SK-N-SH (cell line): ENCODE data around the gene ACVR1B. TPM values are rescaled to one million over a fixed set of nuclear protein-coding genes. Genes with fewer than 3 reads are reported as not detected.
A peak's percentile ranks its signal among the peaks of the same experiment; 100 is the strongest.

ENCODE experiments used
- CTCF ChIA-PET: fragments of 300-600, 350-600 bp; formaldehyde crosslinking; extraction: SDS; loops from one replicate; lab custom pipeline; 2021; lab: Yijun Ruan, JAX
- POLR2A ChIA-PET: fragments of 350-600 bp; sonication (Branson Sonifier 250); formaldehyde crosslinking; extraction: SDS; loops from one replicate; lab custom pipeline; 2020; ENCODE audit warnings: antibody characterized with exemption, inconsistent platforms; lab: Yijun Ruan, JAX
- DNase-seq: peaks from one replicate; pipeline ENCODE4 v3.0.0; 2012
- H2AFZ ChIP-seq: fragments of 200-600 bp; sonication (generic); 2 replicates; pipeline ENCODE4 v1.8.1; 2016; ENCODE audit warnings: antibody characterized with exemption, mild to moderate bottlenecking, low read depth
- H3F3A ChIP-seq: fragments of 200-600 bp; sonication (generic); replicated peaks from 2 replicates; pipeline ENCODE3; 2016; ENCODE audit warnings: antibody characterized with exemption, mild to moderate bottlenecking; ENCODE audit not compliant: insufficient read depth
- H3K27ac ChIP-seq, 2 experiments: fragments of 200-500 bp in 1 of 2; fragments of 200-600 bp in 1 of 2; sonication (Bioruptor generic) in 1 of 2; sonication (generic), shearing (Covaris generic) in 1 of 2; 2 replicates each; pipeline versions ENCODE4 v1.5.1 to v1.6.1; 2014 to 2016; ENCODE audit warnings: low read depth in 2 of 2, inconsistent platforms in 1 of 2, low read length in 1 of 2, mild to moderate bottlenecking in 1 of 2, mixed read lengths in 1 of 2
- H3K27me3 ChIP-seq: fragments of 200-600 bp; sonication (generic), shearing (Covaris generic); 2 replicates; pipeline ENCODE4 v1.6.1; 2016; ENCODE audit warnings: mixed run types; ENCODE audit not compliant: insufficient read depth
- H3K36me3 ChIP-seq, 2 experiments: fragments of 200-500 bp in 1 of 2; fragments of 200-600 bp in 1 of 2; sonication (Bioruptor generic) in 1 of 2; sonication (generic) in 1 of 2; replicated peaks in 1 of 2; 2 replicates each; pipeline versions ENCODE3 to v1.5.1; 2014 to 2016; ENCODE audit warnings: low read length in 1 of 2, mild to moderate bottlenecking in 1 of 2; ENCODE audit not compliant: insufficient read depth in 2 of 2, control insufficient read depth in 1 of 2
- H3K4me1 ChIP-seq, 2 experiments: fragments of 200-500 bp in 1 of 2; fragments of 200-600 bp in 1 of 2; sonication (Bioruptor generic) in 1 of 2; sonication (generic), shearing (Covaris generic) in 1 of 2; 2 replicates each; pipeline versions ENCODE4 v1.5.1 to v1.6.1; 2014 to 2016; ENCODE audit warnings: low read depth in 1 of 2, low read length in 1 of 2, mixed run types in 1 of 2; ENCODE audit not compliant: insufficient read depth in 2 of 2, control insufficient read depth in 1 of 2
- H3K4me2 ChIP-seq: fragments of 200-600 bp; sonication (generic), shearing (Covaris generic); 2 replicates; pipeline ENCODE4 v1.6.1; 2017; ENCODE audit warnings: mixed run types
- H3K4me3 ChIP-seq, 2 experiments: fragments of 200-500 bp in 1 of 2; fragments of 200-600 bp in 1 of 2; sonication (Bioruptor generic) in 1 of 2; sonication (generic), shearing (Covaris generic) in 1 of 2; 2 replicates each; pipeline versions ENCODE4 v1.5.1 to v1.8.1; 2014 to 2016; ENCODE audit warnings: low read depth in 2 of 2, inconsistent platforms in 1 of 2, low read length in 1 of 2, mild to moderate bottlenecking in 1 of 2, mixed read lengths in 1 of 2, moderate library complexity in 1 of 2
- H3K79me2 ChIP-seq: fragments of 200-600 bp; sonication (generic); 2 replicates; pipeline ENCODE4 v1.8.1; 2017; ENCODE audit warnings: mild to moderate bottlenecking; ENCODE audit not compliant: insufficient read depth
- H3K9ac ChIP-seq: fragments of 200-600 bp; sonication (generic); 2 replicates; pipeline ENCODE4 v1.6.1; 2017; ENCODE audit warnings: mixed run types
- H3K9me2 ChIP-seq: fragments of 200-600 bp; sonication (generic); 2 replicates; pipeline ENCODE4 v1.6.1; 2017; ENCODE audit warnings: mixed run types
- H3K9me3 ChIP-seq: fragments of 200-600 bp; sonication (generic); 2 replicates; pipeline ENCODE4 v1.6.1; 2017; ENCODE audit warnings: mixed run types, mild to moderate bottlenecking, moderate library complexity
- H4K20me1 ChIP-seq: fragments of 200-600 bp; sonication (generic); 2 replicates; pipeline ENCODE4 v1.6.1; 2017; ENCODE audit warnings: mild to moderate bottlenecking, mixed run types; ENCODE audit not compliant: insufficient read depth
- CHD2 ChIP-seq: fragments of 150-350 bp; IDR thresholded peaks from 2 replicates; pipeline ENCODE4 v1.6.1; 2018; ENCODE audit warnings: low read length; ENCODE audit not compliant: partially characterized antibody
- ELF1 ChIP-seq: IDR thresholded peaks from 2 replicates; pipeline ENCODE4 v1.4.0; 2012
- EP300 ChIP-seq, 2 experiments: IDR thresholded peaks; 2 replicates each; pipeline versions ENCODE4 v1.4.0 to v1.6.1; 2012; ENCODE audit warnings: borderline replicate concordance in 1 of 2, low read depth in 1 of 2, low read length in 1 of 2
- FOXJ3 ChIP-seq: sonication (generic); formaldehyde crosslinking; IDR thresholded peaks from 2 replicates; pipeline ENCODE4 v1.5.1; 2020; ENCODE audit warnings: mild to moderate bottlenecking, missing genetic modification reagents
- FOXM1 ChIP-seq: IDR thresholded peaks from 2 replicates; pipeline ENCODE4 v1.4.0; 2012; ENCODE audit warnings: low read depth, mild to moderate bottlenecking
- GABPA ChIP-seq: IDR thresholded peaks from 2 replicates; pipeline ENCODE4 v1.4.0; 2012; ENCODE audit warnings: low read depth, mild to moderate bottlenecking
- GATA2 ChIP-seq: sonication (generic); formaldehyde crosslinking; IDR thresholded peaks from 2 replicates; pipeline ENCODE4 v1.5.0; 2020; ENCODE audit warnings: mild to moderate bottlenecking, missing genetic modification reagents
- JUND ChIP-seq: IDR thresholded peaks from 2 replicates; pipeline ENCODE4 v1.4.0; 2012
- MAX ChIP-seq: IDR thresholded peaks from 2 replicates; pipeline ENCODE4 v1.4.0; 2012; ENCODE audit warnings: low read depth
- MEF2A ChIP-seq: IDR thresholded peaks from 2 replicates; pipeline ENCODE4 v1.4.0; 2012; ENCODE audit warnings: low read depth, borderline replicate concordance
- MXI1 ChIP-seq: IDR thresholded peaks from 2 replicates; pipeline ENCODE4 v1.6.1; 2012; ENCODE audit warnings: mild to moderate bottlenecking, low read depth, low read length, improper control_type of control experiment
- PBX3 ChIP-seq: IDR thresholded peaks from 2 replicates; pipeline ENCODE4; 2012
- POLR2AphosphoS5 ChIP-seq: IDR thresholded peaks from 2 replicates; pipeline ENCODE4 v1.6.1; 2012; ENCODE audit warnings: low read depth, low read length
- RAD21 ChIP-seq: IDR thresholded peaks from 2 replicates; pipeline ENCODE4 v1.6.1; 2012; ENCODE audit warnings: mild to moderate bottlenecking, low read length
- REST ChIP-seq: IDR thresholded peaks from 2 replicates; pipeline ENCODE4 v1.6.1; 2012; ENCODE audit warnings: mild to moderate bottlenecking, low read depth, low read length, moderate library complexity
- TAF1 ChIP-seq: IDR thresholded peaks from 2 replicates; pipeline ENCODE4 v1.6.1; 2012; ENCODE audit warnings: low read depth, mild to moderate bottlenecking, low read length, moderate library complexity, borderline replicate concordance
- USF1 ChIP-seq: IDR thresholded peaks from 2 replicates; pipeline ENCODE4 v1.4.0; 2012; ENCODE audit warnings: low read depth, borderline replicate concordance
- WGBS: methylation state at CpG from one replicate; pipeline ENCODE4 v1.1.6; 2017; ENCODE audit warnings: low lambda C conversion rate; 5-methylcytosine and 5-hydroxymethylcytosine counted together
- polyA plus RNA-seq, 3 experiments: library from polyadenylated mRNA; depleted of rRNA; stranded (reverse); fragments of >200 nt; gene quantifications; 2 replicates each; pipeline ENCODE4 v1.2.3, GENCODE V29; 2012
- TF ChIP-seq, protein P1 (sequence below): fragments of 150-350 bp; IDR thresholded peaks from 2 replicates; pipeline ENCODE4 v1.6.1; 2017; ENCODE audit warnings: antibody characterized with exemption, low read length, low read depth, borderline replicate concordance

Gene ACVR1B
- polyA plus RNA-seq, 1 of the 3 experiments (the other 2 are of a cell fraction) = 12.1 TPM

DNA sequence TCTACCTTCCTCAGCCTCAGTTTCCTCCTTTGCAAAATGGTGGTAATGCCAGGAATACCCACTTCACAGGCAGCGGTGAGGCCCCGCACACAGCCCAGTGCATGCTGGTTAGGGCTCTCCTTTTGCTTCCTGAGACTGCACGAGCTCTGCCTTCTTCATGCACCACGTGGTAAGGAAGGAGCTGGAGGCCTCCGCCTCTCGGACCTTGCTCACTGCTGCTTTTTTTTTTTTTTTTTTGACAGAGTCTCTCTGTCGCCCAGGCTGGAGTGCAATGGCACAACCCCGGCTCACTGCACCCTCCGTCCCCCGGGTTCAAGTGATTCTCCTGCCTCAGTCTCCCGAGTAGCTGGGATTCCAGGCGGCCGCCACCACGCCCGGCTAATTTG lies 73.3 kb downstream of the ACVR1B start:
- WGBS = 91% methylated on average over 15 of the region's 15 CpGs
- no peaks in the 10 kb centered on the region for H3F3A ChIP-seq
- POLR2A ChIA-PET = interaction anchor here (0.6 to 1.5 kb wide), 6 partner anchors 14 to 58 kb away, joined by 3 to 7 read pairs (median 4); partner anchors contain the start of genes ATG101 and TAMALIN
- H3K4me2 ChIP-seq = no peak overlapping the region; the same call in 1 of the 2 replicates
- H3K9me2 ChIP-seq = no peaks in the 10 kb centered on the region
- peaks cover 5 to 26% of the 10 kb centered on the region in 2 experiments; a peak in 2 of 4 replicates for H3K4me1 ChIP-seq
- H2AFZ ChIP-seq = peak overlapping the region; percentile 96; the same call in 1 of the 2 replicates
- H3K27ac ChIP-seq = peak overlapping the region in 1 of 2 experiments; percentile 69; a peak in 1 of 4 replicates
- no peak overlapping the region for H3K4me3 ChIP-seq
- no peaks in the 10 kb centered on the region for H4K20me1 ChIP-seq
- no peaks in the 10 kb centered on the region for H3K79me2 ChIP-seq
- DNase-seq = no peak
- no peaks in the 10 kb centered on the region for H3K27me3 ChIP-seq
- no peak overlapping the region; the same call in 1 of the 2 replicates for H3K9ac ChIP-seq
- TF ChIP-seq JUND (no peak), EP300 (IDR thresholded peaks at IDR 0.05; ENCODE audit: borderline replicate concordance in 1 of 2, low read depth in 1 of 2, low read length in 1 of 2) (no peak), REST (no peak), ELF1 (no peak), RAD21 (no peak), GABPA (no peak), POLR2AphosphoS5 (no peak), FOXM1 (no peak), CHD2 (no peak), TAF1 (no peak), GATA2 (CRISPR knock-in tag) (no peak), MXI1 (no peak), MEF2A (no peak), MAX (no peak), USF1 (no peak), PBX3 (no peak), FOXJ3 (no peak)
- TF ChIP-seq, protein P1, sequence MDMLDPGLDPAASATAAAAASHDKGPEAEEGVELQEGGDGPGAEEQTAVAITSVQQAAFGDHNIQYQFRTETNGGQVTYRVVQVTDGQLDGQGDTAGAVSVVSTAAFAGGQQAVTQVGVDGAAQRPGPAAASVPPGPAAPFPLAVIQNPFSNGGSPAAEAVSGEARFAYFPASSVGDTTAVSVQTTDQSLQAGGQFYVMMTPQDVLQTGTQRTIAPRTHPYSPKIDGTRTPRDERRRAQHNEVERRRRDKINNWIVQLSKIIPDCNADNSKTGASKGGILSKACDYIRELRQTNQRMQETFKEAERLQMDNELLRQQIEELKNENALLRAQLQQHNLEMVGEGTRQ = no peak
- TF ChIP-seq, all 33 proteins: peak for 0
- CTCF ChIA-PET = interaction anchor here (0.6 to 30.2 kb wide), 64 partner anchors 9 to 1000 kb away, joined by 3 to 949 read pairs (median 5); partner anchors contain the start of genes ACVR1B, ANKRD33, ATG101 and NR4A1
- no peaks in the 10 kb centered on the region for H3K36me3 ChIP-seq
- H3K9me3 ChIP-seq = no peaks in the 10 kb centered on the region
